Epidermal melanocyte (primary cell): ENCODE data around the gene HSPB7.
"Not testable (repeated sequence)": the region's sequence is repeated elsewhere in the genome, so short reads cannot be mapped to it uniquely, and the experiment has no call there.

Experiments
- DNase-seq: peaks from one replicate; pipeline ENCODE4 v3.0.0; 2011; ENCODE audit warnings: low spot score; ENCODE audit not compliant: insufficient read length

HSPB7 gene

GRCh38 chr1:16023050-16023653 lies 5.3 kb upstream of the HSPB7 start:
- no peak for DNase-seq

- no peak for DNase-seq
Measured at GRCh38 chr1:16022393-16022792, 4.5 kb upstream of the HSPB7 start.

GRCh38 chr1:16021681-16022080 lies 3.8 kb upstream of the HSPB7 start, which contains the start of gene CLCNKA:
CLCNKA (plus strand) TSS chr1:16022036; CDS start chr1:16022620, 584 bp downstream.
- DNase-seq: no peak

- DNase-seq: not testable (repeated sequence)
Measured at GRCh38 chr1:16020878-16021277, 3.0 kb upstream of the HSPB7 start.

- no peak for DNase-seq
Measured at GRCh38 chr1:16020325-16020724, 2.5 kb upstream of the HSPB7 start.

GRCh38 chr1:16019644-16020277 lies 1.9 kb upstream of the HSPB7 start:
- DNase-seq: no peak

GRCh38 chr1:16018749-16019643 lies 1.2 kb upstream of the HSPB7 start:
- DNase-seq: no peak

- no peak for DNase-seq
Measured at GRCh38 chr1:16018308-16018707, 465 bp upstream of the HSPB7 start.

GRCh38 chr1:16017076-16017460 lies 775 bp downstream of the HSPB7 start:
- DNase-seq: no peak

- DNase-seq: no peak
Measured at GRCh38 chr1:16015960-16016901, 1.6 kb downstream of the HSPB7 start.

- DNase-seq: no peak
Measured at GRCh38 chr1:16015491-16015890, 2.4 kb downstream of the HSPB7 start.

- DNase-seq: peak; percentile 90
Measured at GRCh38 chr1:16014509-16015482, 3.0 kb downstream of the HSPB7 start.

GRCh38 chr1:16013908-16014258 lies 4.0 kb downstream of the HSPB7 start:
- no peak for DNase-seq

GRCh38 chr1:16013220-16013907 lies 4.5 kb downstream of the HSPB7 start:
- DNase-seq: no peak

GRCh38 chr1:16012590-16013219 lies 5.1 kb downstream of the HSPB7 start:
- peak; percentile 49 for DNase-seq

- no peak for DNase-seq
Measured at GRCh38 chr1:16011936-16012589, 5.8 kb downstream of the HSPB7 start.

- no peak for DNase-seq
Measured at GRCh38 chr1:16010837-16011236, 7.0 kb downstream of the HSPB7 start.

- no peak for DNase-seq
Measured at GRCh38 chr1:16009678-16010077, 8.2 kb downstream of the HSPB7 start.
